Measurements from ENCODE around the gene DGKK.

The DGKK gene

GRCh38 chrX:50470103-50471031 is at the start of gene DGKK:
Gene DGKK, minus strand, starts transcription at chrX:50470825. Its CDS starts 147 bp downstream, at chrX:50470678.
- DNase-seq = peak; percentile 12

GRCh38 chrX:50514811-50515210 is 44.2 kb upstream of the DGKK start:
- no peak for DNase-seq

DNA sequence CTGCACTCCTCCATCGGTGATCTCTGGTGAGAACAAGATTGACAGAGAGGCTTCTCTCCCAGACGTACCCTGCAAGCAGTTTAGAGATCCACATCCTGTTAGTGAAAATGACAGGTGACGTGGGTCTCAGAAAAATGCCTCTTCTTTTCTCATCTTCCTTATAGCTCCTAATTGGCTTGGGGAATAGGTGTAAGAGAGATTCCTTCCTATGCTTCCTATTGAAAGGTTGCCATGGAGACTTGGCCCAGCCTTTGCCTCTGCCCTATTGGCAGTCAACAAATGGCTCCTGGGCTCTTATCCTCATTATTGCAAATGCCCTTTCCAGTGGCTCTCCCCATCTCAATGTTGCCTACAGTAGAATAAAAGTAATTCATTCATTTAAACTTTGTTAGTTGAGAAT is 26.5 kb upstream of the DGKK start:
- no peak for DNase-seq

DNA sequence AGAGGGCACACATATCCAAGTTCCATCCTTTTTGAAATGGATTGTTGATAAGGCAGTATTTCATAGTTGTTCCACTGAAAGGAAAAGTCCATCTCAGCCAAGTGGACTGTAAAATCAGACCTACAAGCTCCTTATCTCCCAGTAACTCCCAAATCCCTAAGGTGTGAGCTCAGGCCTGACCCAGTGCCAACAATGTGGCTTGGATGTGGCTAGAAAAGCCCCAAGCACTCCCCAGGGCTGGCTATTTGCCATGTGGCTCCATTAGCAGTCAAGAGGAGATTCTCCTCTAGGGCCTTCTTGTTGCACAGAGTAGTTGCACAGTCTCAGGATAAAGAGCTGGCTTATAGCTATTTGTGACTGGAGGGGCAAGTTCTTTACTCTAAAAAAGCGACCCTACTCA is 25.0 kb upstream of the DGKK start:
- no peak for DNase-seq

DNA sequence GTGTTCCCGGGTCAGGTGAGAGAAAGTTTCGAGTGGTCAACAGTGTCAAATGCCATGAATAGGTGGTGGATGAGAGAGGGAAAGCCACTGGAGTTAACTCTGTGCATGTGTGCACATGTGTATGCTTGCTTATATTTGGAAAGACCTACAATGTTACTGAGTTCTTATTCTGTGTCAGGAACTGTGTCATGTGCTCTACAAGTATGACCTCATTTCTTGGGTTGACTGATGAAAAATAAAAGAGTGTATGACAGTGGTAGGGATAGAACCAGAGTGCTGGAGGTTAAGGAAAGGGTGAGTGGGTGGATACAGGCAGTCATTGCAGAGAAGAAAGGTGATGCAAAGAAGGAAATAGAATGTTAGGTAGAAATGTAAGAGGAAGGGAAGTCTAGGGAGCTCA is 22.1 kb upstream of the DGKK start:
- no peak for DNase-seq

DNA sequence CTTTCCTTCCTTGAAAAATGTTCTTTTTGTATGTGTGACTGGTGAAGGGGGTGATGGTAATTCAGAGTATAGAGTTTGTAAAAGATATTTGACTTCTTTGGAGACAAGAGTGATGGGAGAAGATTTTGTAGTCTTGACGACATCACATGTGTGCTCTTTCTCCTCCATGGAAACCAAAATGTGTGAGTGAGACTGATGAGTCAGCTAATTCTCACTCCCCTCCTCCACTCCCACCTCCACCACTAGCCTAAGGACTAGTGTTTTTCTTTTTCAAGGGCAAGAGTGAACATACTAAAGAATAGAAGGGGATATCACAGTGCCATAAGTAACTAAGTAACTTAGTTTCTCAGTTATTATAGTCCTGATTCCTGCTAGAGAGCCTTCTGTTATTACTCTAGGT is 14.0 kb upstream of the DGKK start:
- no peak for DNase-seq

DNA sequence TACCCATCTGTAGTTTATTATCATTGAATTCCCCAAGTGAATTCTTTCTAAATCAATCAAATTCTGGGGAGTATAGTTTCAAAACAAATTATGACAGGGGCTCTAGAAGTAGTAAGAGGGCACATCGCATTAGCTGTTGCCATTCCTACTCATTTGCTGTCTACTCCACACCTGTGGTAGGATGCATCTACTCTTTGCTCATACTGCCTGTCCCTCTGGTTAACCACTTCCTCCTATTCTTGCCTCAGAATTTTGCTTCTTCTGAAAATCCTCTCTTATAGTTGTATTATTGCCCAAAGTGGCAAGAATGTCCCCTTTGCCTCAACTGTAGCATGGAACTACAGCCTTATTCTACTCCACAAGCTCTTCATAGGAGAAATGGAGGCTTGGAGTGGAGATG is 12.7 kb upstream of the DGKK start:
- DNase-seq = no peak

DNA sequence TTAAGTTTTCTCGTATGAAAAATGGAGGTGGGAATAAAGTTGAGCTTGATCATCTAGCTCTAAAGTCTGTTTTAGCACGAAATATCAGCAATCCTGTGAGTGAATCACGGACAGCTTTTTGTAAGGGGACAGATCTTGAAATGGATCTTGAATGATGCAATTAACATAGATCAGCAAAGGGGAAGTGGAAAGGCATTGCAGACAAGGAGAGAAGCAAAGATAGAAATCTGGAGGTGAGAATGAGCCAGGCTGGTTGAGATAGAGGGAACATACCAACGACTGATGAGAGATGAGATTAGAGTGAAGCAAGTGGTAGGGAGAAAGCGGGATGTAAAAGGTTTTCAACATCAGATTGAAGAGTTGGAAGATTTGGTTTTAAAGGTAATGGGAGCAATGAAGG is 4.6 kb upstream of the DGKK start:
- DNase-seq = no peak

DNA sequence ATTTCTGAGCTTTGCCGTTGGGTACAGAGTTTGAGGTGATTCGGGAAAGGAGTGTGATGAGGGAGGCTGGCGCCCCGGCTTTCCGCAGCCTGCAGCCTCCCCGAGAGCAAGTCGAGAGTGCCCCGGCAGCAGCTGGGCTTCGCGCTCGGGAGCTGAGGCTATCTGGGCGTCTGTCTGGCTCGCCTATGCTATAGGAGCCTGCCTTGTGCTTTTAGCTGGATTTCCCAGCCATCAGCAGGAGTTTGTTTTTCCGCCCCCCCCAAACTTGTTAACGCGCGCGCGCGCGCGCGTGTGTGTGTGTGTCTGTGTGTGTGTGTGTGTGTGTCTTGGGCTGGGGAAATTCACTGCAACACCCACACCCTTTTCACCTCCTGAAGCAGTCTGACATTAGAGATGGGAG is 765 bp upstream of the DGKK start:
- DNase-seq = no peak

- DNase-seq = no peak
Observed at GRCh38 chrX:50469206-50469605, 1.4 kb downstream of the DGKK start.

GRCh38 chrX:50459615-50460014 is 11.0 kb downstream of the DGKK start:
- DNase-seq = no peak

DNA sequence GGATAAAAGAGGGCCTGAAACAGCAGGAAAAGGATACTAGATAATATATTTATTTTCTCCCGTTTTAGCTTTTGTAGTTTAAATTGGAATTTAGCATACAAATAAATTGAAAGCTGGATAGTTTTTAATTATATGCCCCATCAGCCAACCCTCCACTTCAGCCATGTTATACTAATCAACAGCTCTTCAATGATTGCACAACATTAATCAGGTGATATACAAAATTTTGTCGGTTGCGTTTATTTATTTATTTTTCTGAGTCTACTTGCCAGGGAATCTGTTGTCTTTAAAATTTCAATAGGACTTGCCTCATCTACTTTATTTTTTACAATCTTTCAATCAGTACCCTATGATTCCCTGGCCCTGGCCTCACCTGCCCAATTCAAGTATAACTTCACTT is 12.1 kb downstream of the DGKK start:
- DNase-seq = no peak

- DNase-seq = no peak
Observed at GRCh38 chrX:50456712-50457484, 13.7 kb downstream of the DGKK start.

DNA sequence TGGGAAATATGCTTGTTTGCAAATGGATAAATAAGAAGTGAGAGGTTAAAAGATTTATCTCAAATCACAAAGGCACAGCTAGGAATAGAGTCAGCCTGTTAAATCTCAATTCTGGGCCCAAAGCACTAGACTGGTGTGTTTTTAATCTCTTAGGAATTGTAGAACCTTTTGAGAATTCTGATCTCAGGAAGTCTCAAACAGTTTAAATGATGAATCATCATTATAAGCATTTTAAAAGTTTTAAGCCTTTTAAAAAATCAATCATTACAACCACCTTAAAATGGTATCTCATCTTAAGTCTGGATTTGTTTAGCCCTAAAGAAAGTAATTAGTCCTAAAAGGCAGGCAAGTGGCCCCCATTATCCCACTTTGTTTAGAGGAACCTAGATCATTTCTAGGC is 17.8 kb downstream of the DGKK start:
- DNase-seq = no peak

- DNase-seq = no peak
Observed at GRCh38 chrX:50450324-50450723, 20.3 kb downstream of the DGKK start.

DNA sequence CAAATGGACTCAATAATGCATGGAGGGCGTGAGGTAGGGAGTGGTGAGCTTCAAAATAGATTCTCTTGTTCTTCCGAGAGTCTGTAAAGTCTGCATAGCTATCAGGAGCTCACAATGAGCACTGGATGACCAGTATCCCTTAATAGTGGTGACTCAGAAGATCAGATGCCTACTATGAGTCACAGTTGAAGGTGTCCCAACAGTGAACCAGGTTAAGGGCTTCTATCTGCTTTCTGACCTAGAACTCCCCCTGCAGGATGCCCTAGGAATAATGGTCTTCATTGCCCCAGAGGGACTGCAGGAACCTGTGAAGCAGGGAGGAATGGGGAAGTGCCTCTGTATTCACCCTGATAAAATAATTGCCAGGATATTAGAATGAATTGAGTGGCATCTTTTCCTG is 22.1 kb downstream of the DGKK start:
- no peak for DNase-seq

GRCh38 chrX:50447535-50447934 is 23.1 kb downstream of the DGKK start:
- no peak for DNase-seq

DNA sequence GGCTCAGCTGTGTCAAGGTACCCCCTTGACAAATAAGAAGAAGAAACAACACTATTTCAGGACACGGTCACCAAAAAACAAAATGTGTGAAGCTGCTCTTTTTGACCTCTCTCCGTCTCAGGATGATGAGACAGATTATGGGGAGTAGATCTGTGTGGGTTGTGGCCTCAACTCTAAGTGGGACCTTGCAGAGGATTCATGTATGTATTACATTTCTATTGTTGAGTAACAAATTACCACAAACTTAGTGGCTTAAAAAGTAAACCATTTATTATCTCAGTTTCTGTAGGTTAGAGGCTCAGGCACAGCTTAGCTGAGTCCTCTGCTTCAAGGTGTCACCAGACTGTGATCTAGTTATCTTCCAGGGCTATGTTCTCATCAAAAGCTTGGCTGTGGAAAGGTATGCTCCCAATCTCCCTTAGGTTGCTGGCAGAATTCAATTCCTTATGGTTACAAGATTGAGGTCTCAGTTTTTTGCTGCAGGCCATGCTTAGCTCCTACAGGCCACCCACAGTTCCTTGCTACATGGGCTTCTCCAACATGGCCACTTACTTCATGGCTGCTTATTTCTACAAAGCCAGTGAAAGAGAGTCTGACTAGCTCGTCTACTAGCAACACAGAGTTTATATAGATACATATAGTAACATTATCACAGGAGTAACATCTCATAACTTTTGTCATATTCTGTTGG is 28.1 kb downstream of the DGKK start:
- no peak for DNase-seq

- no peak for DNase-seq
Observed at GRCh38 chrX:50436797-50437196, 33.8 kb downstream of the DGKK start.

DNA sequence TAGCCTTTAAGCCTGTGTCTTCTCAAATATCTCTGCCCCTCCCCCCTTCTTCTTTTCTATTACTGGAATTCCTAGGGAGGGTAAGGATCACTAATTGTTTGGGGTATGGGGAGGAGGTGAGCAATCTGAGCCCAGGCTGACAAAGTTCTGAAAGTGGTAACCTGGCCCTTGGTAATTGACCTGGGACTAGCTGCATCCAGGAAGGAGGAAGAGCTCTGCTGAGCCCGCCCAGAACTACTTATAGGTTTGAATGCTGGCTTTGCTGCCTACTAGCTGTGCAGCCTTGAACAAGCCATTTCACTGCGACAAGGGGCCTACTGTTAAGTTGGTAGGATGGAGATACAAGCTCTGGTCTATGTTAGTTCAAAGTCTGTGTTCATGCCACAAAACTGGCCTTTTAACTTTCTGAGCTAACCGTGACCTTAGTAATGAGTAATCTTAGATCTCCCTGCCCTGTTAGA is 37.8 kb downstream of the DGKK start:
- DNase-seq = no peak

- DNase-seq = no peak
Observed at GRCh38 chrX:50431623-50432022, 39.0 kb downstream of the DGKK start.

DNA sequence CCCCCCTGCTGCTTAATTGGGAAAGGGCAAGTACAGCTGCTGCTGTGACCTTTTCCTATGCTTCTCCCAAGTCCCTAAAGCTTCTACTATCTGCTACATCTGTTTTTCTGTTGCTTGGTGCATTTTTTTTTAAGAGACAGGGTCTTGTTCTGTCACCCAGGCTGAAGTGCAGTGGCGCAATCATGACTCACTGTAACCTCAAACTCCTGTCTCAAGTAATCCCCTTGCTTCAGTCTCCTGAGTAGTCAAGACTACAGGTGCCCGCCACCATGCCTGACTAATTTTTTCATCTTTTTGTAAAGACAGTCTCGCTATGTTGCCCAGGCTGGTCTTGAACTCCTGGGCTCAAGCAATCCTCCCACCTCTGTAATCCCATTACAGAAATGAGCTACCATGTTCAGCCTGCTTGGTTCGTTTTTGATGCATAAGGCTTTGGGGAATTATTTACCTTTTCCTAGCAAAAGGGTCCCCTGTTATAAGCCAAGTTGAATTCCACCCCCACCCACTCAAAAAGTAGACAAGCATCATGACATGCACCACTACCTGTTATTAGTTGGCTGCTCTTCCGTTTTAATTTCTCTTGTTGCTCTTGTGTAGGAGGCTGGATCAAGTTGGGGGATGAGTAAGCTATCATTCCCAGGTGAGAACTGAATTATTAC is 39.6 kb downstream of the DGKK start:
- no peak for DNase-seq

- DNase-seq = no peak
Observed at GRCh38 chrX:50428174-50428573, 42.5 kb downstream of the DGKK start.
